K562 (cell line): ENCODE results near the gene TNFRSF6B. TPM values are rescaled to one million over a fixed set of nuclear protein-coding genes. Genes with fewer than 3 reads are reported as not detected.

ENCODE experiments used
- CBX3 ChIP-seq, 2 experiments: IDR thresholded peaks; 1 replicate in 1 of 2; 2 replicates in 1 of 2; pipeline ENCODE4 v1.6.1; 2012; ENCODE audit warnings: inconsistent platforms in 2 of 2, low read length in 2 of 2, borderline replicate concordance in 1 of 2, control low read depth in 1 of 2
- ETV5 ChIP-seq: sonication (generic); formaldehyde crosslinking; IDR thresholded peaks from 2 replicates; pipeline ENCODE4 v1.4.0; 2020; ENCODE audit warnings: low read depth, mild to moderate bottlenecking, missing genetic modification reagents
- HBP1 ChIP-seq: fragments of 450-650 bp; formaldehyde crosslinking; IDR thresholded peaks from 2 replicates; pipeline ENCODE4 v1.4.0; 2022; ENCODE audit warnings: missing genetic modification characterization
- HDAC1 ChIP-seq, 2 experiments: fragments of 450-650 bp; IDR thresholded peaks; 2 replicates each; pipeline ENCODE4 v1.6.1; 2016 to 2017; ENCODE audit warnings: inconsistent platforms in 1 of 2, mild to moderate bottlenecking in 1 of 2, moderate library complexity in 1 of 2
- IRF1 ChIP-seq: sonication (generic); formaldehyde crosslinking; IDR thresholded peaks from 2 replicates; pipeline ENCODE4 v1.8.0; 2022; ENCODE audit warnings: missing genetic modification reagents, mild to moderate bottlenecking, borderline replicate concordance
- KLF10 ChIP-seq: fragments of 250-450 bp; sonication (Bioruptor Pico); IDR thresholded peaks from 2 replicates; pipeline ENCODE4 v1.6.1; 2021; ENCODE audit warnings: matching md5 sums
- MBD1 ChIP-seq: fragments of 250-450 bp; sonication (Bioruptor Pico); IDR thresholded peaks from 2 replicates; pipeline ENCODE4 v1.8.0; 2022; ENCODE audit warnings: inconsistent platforms
- MLX ChIP-seq, 2 experiments: fragments of 450-650 bp in 1 of 2; sonication (generic) in 1 of 2; formaldehyde crosslinking; conservative IDR thresholded peaks; 2 replicates each; pipeline versions ENCODE4 v1.4.0 to v1.8.1; 2020 to 2022; ENCODE audit warnings: mild to moderate bottlenecking in 1 of 2, missing genetic modification reagents in 1 of 2
- NCOR1 ChIP-seq: fragments of 450-650 bp; IDR thresholded peaks from 2 replicates; pipeline ENCODE4 v1.6.1; 2016; ENCODE audit warnings: mild to moderate bottlenecking, moderate library complexity
- NR0B1 ChIP-seq: fragments of 450-650 bp; IDR thresholded peaks from one replicate; pipeline ENCODE4 v1.6.1; 2018; ENCODE audit warnings: mild to moderate bottlenecking, moderate library complexity; ENCODE audit not compliant: partially characterized antibody
- PHF8 ChIP-seq: fragments of 200-600 bp; sonication (generic); IDR thresholded peaks from 2 replicates; pipeline ENCODE4 v1.6.1; 2012; ENCODE audit warnings: mixed run types, mild to moderate bottlenecking, inconsistent platforms, low read length, moderate library complexity, borderline replicate concordance
- RBFOX2 ChIP-seq: fragments of 200-400 bp; formaldehyde crosslinking; IDR thresholded peaks from 2 replicates; pipeline ENCODE4 v1.6.1; 2017; ENCODE audit warnings: low read depth, mild to moderate bottlenecking, low read length, moderate library complexity
- SIN3A ChIP-seq, 2 experiments: fragments of 150-350 bp in 1 of 2; IDR thresholded peaks; 2 replicates each; pipeline ENCODE4 v1.6.1; 2011 to 2016; ENCODE audit warnings: borderline replicate concordance in 2 of 2, low read depth in 2 of 2, low read length in 2 of 2, mild to moderate bottlenecking in 2 of 2, moderate library complexity in 2 of 2; ENCODE audit not compliant: control insufficient read depth in 1 of 2
- polyA plus RNA-seq, 8 experiments: library from polyadenylated mRNA; depleted of rRNA in 4 of 8; stranded (reverse) in 5 of 8; unstranded in 3 of 8; fragments of >200 nt; fragmentation: Nextera tagmentation in 2 of 8; fragmentation: Illumina TruSeq in 1 of 8; extraction: Ambion mirVana in 2 of 8; extraction: Trizol in 1 of 8; gene quantifications; 2 replicates each; pipeline versions ENCODE4 v1.2.1 to v1.2.3, GENCODE V29; 2011 to 2014; ENCODE audit warnings: inconsistent platforms in 1 of 8, missing spikeins in 1 of 8
- total RNA-seq, 7 experiments: library from RNA; depleted of rRNA in 6 of 7; stranded (reverse); fragments of >200 nt in 6 of 7; fragmentation: Illumina TruSeq in 2 of 7; extraction: Trizol in 2 of 7; gene quantifications; 2 replicates each; pipeline versions ENCODE4 v1.2.1 to v1.2.3, GENCODE V29; 2011 to 2021; ENCODE audit warnings: low replicate concordance in 1 of 7

TNFRSF6B gene
- total and polyA plus RNA-seq, 9 of the 15 experiments (the other 6 are each of a cell fraction or from before 2014, with no cell fraction given): 0.10 to 3.5 (median 0.32) TPM; not detected in 6

- TF ChIP-seq PHF8: no peak
- no peak for TF ChIP-seq HBP1 (CRISPR knock-in tag)
- TF ChIP-seq SIN3A (IDR thresholded peaks at IDR 0.05; ENCODE audit: borderline replicate concordance in 2 of 2, control insufficient read depth in 1 of 2, low read depth in 2 of 2, low read length in 2 of 2): 0 out of 4 replicates have a peak, but pooled peaks have one; percentile 3 to 10
- no peak for TF ChIP-seq NR0B1
- TF ChIP-seq CBX3 (IDR thresholded peaks at IDR 0.05; ENCODE audit: borderline replicate concordance in 1 of 2, low read length in 2 of 2): no peak
- no peak for TF ChIP-seq ETV5 (CRISPR knock-in tag)
- peak; percentile 11; the same call in 1 of the 2 replicates for TF ChIP-seq RBFOX2
- no peak for TF ChIP-seq MLX (CRISPR knock-in tag; conservative IDR thresholded peaks at IDR 0.05)
- TF ChIP-seq NCOR1: no peak
- TF ChIP-seq MBD1 (CRISPR knock-in tag): no peak
- no peak for TF ChIP-seq KLF10 (CRISPR knock-in tag)
- no peak for TF ChIP-seq IRF1
- no peak for TF ChIP-seq HDAC1 (IDR thresholded peaks at IDR 0.05)
Measured at GRCh38 chr20:63652192-63652980, 44.1 kb upstream of the TNFRSF6B start (continued).
